ENCODE results near the gene SYAP1.
"Not testable (repeated sequence)": the region's sequence is repeated elsewhere in the genome, so short reads cannot be mapped to it uniquely, and the experiment has no call there.

Gene SYAP1

GRCh38 chrX:16719334-16720084, at the start of gene SYAP1:
Gene SYAP1 (plus strand): TSS chrX:16719612. CDS start chrX:16719725, 113 bp downstream.
- peak; percentile 91 for DNase-seq

GRCh38 chrX:16671005-16671404, 48.4 kb upstream of the SYAP1 start:
- DNase-seq, result peak; percentile 22

GRCh38 chrX:16678689-16679088, 40.7 kb upstream of the SYAP1 start:
- DNase-seq, result no peak

GRCh38 chrX:16683007-16683664, 36.3 kb upstream of the SYAP1 start:
- DNase-seq, result no peak

- DNase-seq, result no peak
Observed at GRCh38 chrX:16687514-16687913, 31.9 kb upstream of the SYAP1 start.

GRCh38 chrX:16695079-16695676, 24.2 kb upstream of the SYAP1 start:
- peak; percentile 63 for DNase-seq

- no peak for DNase-seq
Observed at GRCh38 chrX:16696956-16697355, 22.5 kb upstream of the SYAP1 start.

- no peak for DNase-seq
Observed at GRCh38 chrX:16699389-16699788, 20.0 kb upstream of the SYAP1 start.

- DNase-seq, result no peak
Observed at GRCh38 chrX:16700734-16701133, 18.7 kb upstream of the SYAP1 start.

GRCh38 chrX:16702700-16703599, 16.5 kb upstream of the SYAP1 start:
- no peak for DNase-seq

GRCh38 chrX:16705370-16705769, 14.0 kb upstream of the SYAP1 start:
- no peak for DNase-seq

GRCh38 chrX:16708016-16708415, 11.4 kb upstream of the SYAP1 start:
- DNase-seq, result no peak

- DNase-seq, result no peak
Observed at GRCh38 chrX:16711219-16711811, 8.1 kb upstream of the SYAP1 start.

- no peak for DNase-seq
Observed at GRCh38 chrX:16711893-16712547, 7.4 kb upstream of the SYAP1 start.

- peak; percentile 42 for DNase-seq
Observed at GRCh38 chrX:16712548-16713155, 6.8 kb upstream of the SYAP1 start, which contains the start of gene CTPS2. Gene CTPS2 (minus strand): TSS chrX:16712669. CDS start chrX:16702902, 9,767 bp downstream.

GRCh38 chrX:16714504-16714903, 4.9 kb upstream of the SYAP1 start:
- no peak for DNase-seq

GRCh38 chrX:16715638-16716037, 3.8 kb upstream of the SYAP1 start:
- not testable (repeated sequence) for DNase-seq

GRCh38 chrX:16716451-16716850, 3.0 kb upstream of the SYAP1 start:
- DNase-seq, result not testable (repeated sequence)

GRCh38 chrX:16718824-16719333, 533 bp upstream of the SYAP1 start:
- no peak for DNase-seq

GRCh38 chrX:16722481-16722880, 3.1 kb downstream of the SYAP1 start:
- no peak for DNase-seq

- no peak for DNase-seq
Observed at GRCh38 chrX:16725072-16725471, 5.7 kb downstream of the SYAP1 start.

Measured in stimulated activated CD4-positive, alpha-beta T cell treated with anti-CD3 and anti-CD28 coated beads, Interleukin-4, amount 100 ng/mL, for 24 hours (primary cell).